ENCODE measurements around the gene ABHD16B.

ABHD16B gene

GRCh38 chr20:63897978-63898561 lies 36.8 kb downstream of the ABHD16B start:
- no peak for DNase-seq

- DNase-seq, result no peak
Measured at GRCh38 chr20:63898882-63899558, 37.7 kb downstream of the ABHD16B start.

- no peak for DNase-seq
Measured at GRCh38 chr20:63900413-63900812, 39.1 kb downstream of the ABHD16B start.

- no peak for DNase-seq
Measured at GRCh38 chr20:63903796-63904561, 42.7 kb downstream of the ABHD16B start.

GRCh38 chr20:63908008-63908682 lies 46.8 kb downstream of the ABHD16B start:
- DNase-seq, result no peak

GRCh38 chr20:63911176-63911575 lies 49.9 kb downstream of the ABHD16B start:
- DNase-seq, result no peak
